Calu3 (cell line): ENCODE results near the gene PRF1. TPM values are rescaled to one million over a fixed set of nuclear protein-coding genes. Genes with fewer than 3 reads are reported as not detected.

Experiments
- Bru-seq: library from RNA; stranded (reverse); fragments of 400-500 nt; gene quantifications from one replicate; lab custom pipeline; 2021; lab: Mats Ljungman, UMichigan
- BruChase-seq, 2 experiments: library from RNA; stranded (reverse); fragments of 400-500 nt; gene quantifications; one replicate each; lab custom pipeline; 2021; lab: Mats Ljungman, UMichigan
- BruUV-seq: library from RNA; stranded (reverse); fragments of 400-500 nt; replicated peaks from 2 replicates; lab custom pipeline; 2021; lab: Mats Ljungman, UMichigan
- CTCF ChIA-PET: fragments of 300-600 bp; sonication (Branson Sonifier 250); formaldehyde crosslinking; loops from one replicate; lab custom pipeline; 2022; ENCODE audit warnings: antibody characterized with exemption; lab: Charles Lee
- DNase-seq: peaks from one replicate; pipeline ENCODE4 v3.0.0; 2022
- H3K27ac Mint-ChIP-seq: one replicate; pipeline ENCODE4 v1.8.0; 2022; ENCODE audit warnings: mixed read lengths; ENCODE audit not compliant: unreplicated experiment
- H3K27me3 Mint-ChIP-seq: one replicate; pipeline ENCODE4 v1.8.0; 2022; ENCODE audit warnings: mixed read lengths; ENCODE audit not compliant: unreplicated experiment
- H3K36me3 Mint-ChIP-seq: one replicate; pipeline ENCODE4 v1.8.0; 2022; ENCODE audit warnings: mild to moderate bottlenecking, moderate library complexity, mixed read lengths; ENCODE audit not compliant: insufficient read depth, unreplicated experiment
- H3K4me1 Mint-ChIP-seq: one replicate; pipeline ENCODE4 v1.8.0; 2022; ENCODE audit warnings: mild to moderate bottlenecking, low read depth, mixed read lengths; ENCODE audit not compliant: unreplicated experiment
- H3K4me3 Mint-ChIP-seq: one replicate; pipeline ENCODE4 v1.8.0; 2022; ENCODE audit warnings: mild to moderate bottlenecking, low read depth, moderate library complexity, mixed read lengths; ENCODE audit not compliant: unreplicated experiment
- H3K9me3 Mint-ChIP-seq: one replicate; pipeline ENCODE4 v1.8.0; 2022; ENCODE audit warnings: low read depth, mixed read lengths; ENCODE audit not compliant: unreplicated experiment
- CTCF ChIP-seq: fragments of 200-600 bp; IDR thresholded peaks from one replicate; pipeline ENCODE4 v1.8.0; 2022; ENCODE audit warnings: antibody characterized with exemption; ENCODE audit not compliant: unreplicated experiment
- intact Hi-C: fragments of 100-400 bp; cut with micrococcal nuclease; formaldehyde crosslinking; loops from one replicate; pipeline ENCODE4 v1.10.0; 2022; ENCODE audit not compliant: unreplicated experiment
- long read RNA-seq: library from polyadenylated mRNA; stranded (forward); transcript quantifications from one replicate; pipeline ENCODE4 v2.0.0, GENCODE V29; 2022
- total RNA-seq: library from RNA; stranded (reverse); gene quantifications from 2 replicates; pipeline ENCODE4 v1.2.3, GENCODE V29; 2022

Gene PRF1
- not detected in 2 replicates for total RNA-seq
- Bru-seq, nascent RNA = not detected
- BruChase-seq, experiment 1, labeled RNA remaining after a 6-hour chase = not detected
- not detected for BruChase-seq, experiment 2, labeled RNA remaining after a 2-hour chase
- long read RNA-seq = 0 reads

GRCh38 chr10:70602665-70603448 is at the start of gene PRF1:
TSS of gene PRF1 (minus strand) at chr10:70602741. CDS start at chr10:70600902, 1,839 bp downstream.
- DNase-seq = no peak
- H3K4me1 Mint-ChIP-seq = no peaks in the 10 kb centered on the region

GRCh38 chr10:70651661-70652060 is 49.1 kb upstream of the PRF1 start:
- H3K4me1 Mint-ChIP-seq = no peaks in the 10 kb centered on the region
- peaks cover 5% of the 10 kb centered on the region for H3K9me3 Mint-ChIP-seq
- intact Hi-C loops = no loop called here
- H3K4me3 Mint-ChIP-seq = no peak overlapping the region
- CTCF ChIA-PET = interaction anchor here (0.6 kb wide), 1 partner anchor 566 kb away, joined by 3 read pairs; no protein-coding TSS in a partner anchor
- DNase-seq = no peak
- no peak for TF ChIP-seq CTCF
- peaks cover 51% of the 10 kb centered on the region for H3K27me3 Mint-ChIP-seq
- BruUV-seq = no TSS peak
- no peaks in the 10 kb centered on the region for H3K36me3 Mint-ChIP-seq
- no peak overlapping the region for H3K27ac Mint-ChIP-seq

More at GRCh38 chr10:70602665-70603448, at the start of gene PRF1:
- Mint-ChIP-seq H3K36me3 (no peaks in the 10 kb centered on the region), H3K9me3 (no peaks in the 10 kb centered on the region), H3K27me3 (peaks cover 13% of the 10 kb centered on the region), H3K4me3 (no peak within 1 kb of the TSS), H3K27ac (no peak within 1 kb of the TSS)
- intact Hi-C loops = no loop called here
- no peak for TF ChIP-seq CTCF
- CTCF ChIA-PET = no interaction called here
- BruUV-seq = no TSS peak

GRCh38 chr10:70650718-70651117 is 48.2 kb upstream of the PRF1 start:
- no peak overlapping the region for H3K27ac Mint-ChIP-seq
- no peaks in the 10 kb centered on the region for H3K36me3 Mint-ChIP-seq
- peaks cover 5% of the 10 kb centered on the region for H3K9me3 Mint-ChIP-seq
- CTCF ChIA-PET = no interaction called here
- no peak overlapping the region for H3K4me3 Mint-ChIP-seq
- no TSS peak for BruUV-seq
- TF ChIP-seq CTCF = no peak
- no peaks in the 10 kb centered on the region for H3K4me1 Mint-ChIP-seq
- intact Hi-C loops = no loop called here
- peaks cover 51% of the 10 kb centered on the region for H3K27me3 Mint-ChIP-seq
- no peak for DNase-seq

- H3K9me3 Mint-ChIP-seq = peaks cover 5% of the 10 kb centered on the region
- TF ChIP-seq CTCF = no peak
- CTCF ChIA-PET = no interaction called here
- peaks cover 47% of the 10 kb centered on the region for H3K27me3 Mint-ChIP-seq
- no peaks in the 10 kb centered on the region for H3K4me1 Mint-ChIP-seq
- intact Hi-C loops = no loop called here
- H3K36me3 Mint-ChIP-seq = no peaks in the 10 kb centered on the region
- no peak for DNase-seq
- BruUV-seq = no TSS peak
- no peak overlapping the region for H3K4me3 Mint-ChIP-seq
- no peak overlapping the region for H3K27ac Mint-ChIP-seq
Observed at GRCh38 chr10:70650104-70650503, 47.6 kb upstream of the PRF1 start.
